GM18867 (cell line): ENCODE data around the gene DDRGK1.

Source experiments
- ATAC-seq: cut with Tn5 transposase; IDR thresholded peaks from one replicate; pipeline ENCODE4 v1.9.1; 2021; ENCODE audit warnings: mild to moderate bottlenecking, moderate library complexity; ENCODE audit not compliant: unreplicated experiment

Gene DDRGK1

GRCh38 chr20:3204124-3204794, at the start of gene DDRGK1:
DDRGK1 (minus strand) TSS chr20:3204682; CDS start chr20:3204627, 55 bp downstream.
- ATAC-seq: peak; percentile 79

GRCh38 chr20:3251806-3252205, 47.3 kb upstream of the DDRGK1 start:
- no peak for ATAC-seq

GRCh38 chr20:3250091-3250504, 45.6 kb upstream of the DDRGK1 start:
- no peak for ATAC-seq

- no peak for ATAC-seq
Measured at GRCh38 chr20:3248993-3249347, 44.5 kb upstream of the DDRGK1 start.

- ATAC-seq: no peak
Measured at GRCh38 chr20:3248167-3248992, 43.9 kb upstream of the DDRGK1 start.

- ATAC-seq: no peak
Measured at GRCh38 chr20:3247638-3248037, 43.2 kb upstream of the DDRGK1 start.

GRCh38 chr20:3246682-3247081, 42.2 kb upstream of the DDRGK1 start:
- ATAC-seq: no peak

GRCh38 chr20:3245711-3246110, 41.2 kb upstream of the DDRGK1 start:
- ATAC-seq: no peak

GRCh38 chr20:3245156-3245555, 40.7 kb upstream of the DDRGK1 start:
- no peak for ATAC-seq

- no peak for ATAC-seq
Measured at GRCh38 chr20:3244613-3245012, 40.1 kb upstream of the DDRGK1 start.

GRCh38 chr20:3243718-3244358, 39.4 kb upstream of the DDRGK1 start:
- ATAC-seq: no peak

- ATAC-seq: no peak
Measured at GRCh38 chr20:3242172-3242692, 37.8 kb upstream of the DDRGK1 start.

- no peak for ATAC-seq
Measured at GRCh38 chr20:3240776-3241363, 36.4 kb upstream of the DDRGK1 start.

GRCh38 chr20:3239867-3240775, 35.6 kb upstream of the DDRGK1 start:
- no peak for ATAC-seq

- peak; percentile 60 for ATAC-seq
Measured at GRCh38 chr20:3239026-3239866, 34.8 kb upstream of the DDRGK1 start, which contains the start of gene SLC4A11. SLC4A11 (minus strand) TSS chr20:3239190; CDS start chr20:3239137, 53 bp downstream.

GRCh38 chr20:3238616-3239025, 34.1 kb upstream of the DDRGK1 start:
- ATAC-seq: peak; percentile 53

- ATAC-seq: peak; percentile 16
Measured at GRCh38 chr20:3237958-3238615, 33.6 kb upstream of the DDRGK1 start.
